HG02678 (cell line): ENCODE results near the gene CRY2.

Experiments used
- ATAC-seq: cut with Tn5 transposase; IDR thresholded peaks from one replicate; pipeline ENCODE4 v1.9.1; 2021; ENCODE audit warnings: mild to moderate bottlenecking, moderate library complexity; ENCODE audit not compliant: unreplicated experiment

CRY2 gene

GRCh38 chr11:45915446-45915845 lies 68.2 kb downstream of the CRY2 start:
- ATAC-seq = no peak

GRCh38 chr11:45917286-45917622 lies 70.0 kb downstream of the CRY2 start:
- ATAC-seq = no peak

GRCh38 chr11:45917623-45918330 lies 70.5 kb downstream of the CRY2 start, which contains the start of gene PEX16:
Gene PEX16, minus strand, starts transcription at chr11:45917877. Its CDS starts 66 bp downstream, at chr11:45917811.
- ATAC-seq = peak; percentile 85

GRCh38 chr11:45918331-45918941 lies 71.2 kb downstream of the CRY2 start:
- peak; percentile 40 for ATAC-seq

GRCh38 chr11:45918962-45919675 lies 71.8 kb downstream of the CRY2 start:
- no peak for ATAC-seq

- ATAC-seq = no peak
Measured at GRCh38 chr11:45919806-45920530, 72.7 kb downstream of the CRY2 start.

- ATAC-seq = no peak
Measured at GRCh38 chr11:45920531-45921477, 73.5 kb downstream of the CRY2 start.

- ATAC-seq = no peak
Measured at GRCh38 chr11:45921561-45922424, 74.5 kb downstream of the CRY2 start.

- ATAC-seq = no peak
Measured at GRCh38 chr11:45922425-45923082, 75.3 kb downstream of the CRY2 start, which contains the start of gene LARGE2. Gene LARGE2, plus strand, starts transcription at chr11:45922656. Its CDS starts 227 bp downstream, at chr11:45922883.

- ATAC-seq = no peak
Measured at GRCh38 chr11:45924036-45924915, 77.0 kb downstream of the CRY2 start.

- no peak for ATAC-seq
Measured at GRCh38 chr11:45924927-45925326, 77.7 kb downstream of the CRY2 start.

GRCh38 chr11:45925550-45925949 lies 78.3 kb downstream of the CRY2 start:
- no peak for ATAC-seq

GRCh38 chr11:45926001-45926401 lies 78.7 kb downstream of the CRY2 start:
- ATAC-seq = no peak

GRCh38 chr11:45926536-45927331 lies 79.5 kb downstream of the CRY2 start:
- ATAC-seq = no peak

- ATAC-seq = no peak
Measured at GRCh38 chr11:45927332-45927683, 80.0 kb downstream of the CRY2 start.

- ATAC-seq = no peak
Measured at GRCh38 chr11:45927684-45928413, 80.6 kb downstream of the CRY2 start.
